GM12878 (cell line): Measurements from ENCODE around the gene MAPK9. TPM values are rescaled to one million over a fixed set of nuclear protein-coding genes. Genes with fewer than 3 reads are reported as not detected.
A peak's percentile ranks its signal among the peaks of the same experiment; 100 is the strongest.

Experiments used
- ATAC-seq: fragments of 200-7000 bp; cut with Tn5 transposase; 3 replicates; pipeline ENCODE4 v1.9.1; 2020; ENCODE audit warnings: mild to moderate bottlenecking, moderate library complexity
- BruUV-seq: library from RNA; stranded (reverse); fragments of 400-500 nt; replicated peaks from 2 replicates; lab custom pipeline; 2021; lab: Mats Ljungman, UMichigan
- CTCF ChIA-PET: fragments of 300-600 bp; sonication (Branson Sonifier 250); formaldehyde crosslinking; extraction: SDS; loops from one replicate; lab custom pipeline; 2021; ENCODE audit warnings: inconsistent platforms; lab: Yijun Ruan, JAX
- POLR2A ChIA-PET: fragments of 350-600 bp; formaldehyde crosslinking; extraction: SDS; loops from one replicate; lab custom pipeline; 2021; ENCODE audit warnings: inconsistent platforms; lab: Charles Lee
- RAD21 ChIA-PET: fragments of 300-600 bp; sonication (Branson Sonifier 250); formaldehyde crosslinking; loops from one replicate; lab custom pipeline; 2023; ENCODE audit warnings: antibody characterized with exemption; ENCODE audit not compliant: unreplicated experiment; lab: Charles Lee
- SMC1A ChIA-PET: fragments of 300-600 bp; sonication (Branson Sonifier 250); formaldehyde crosslinking; loops from one replicate; lab custom pipeline; 2023; ENCODE audit not compliant: unreplicated experiment, uncharacterized antibody; lab: Charles Lee
- DNase-seq: peaks from one replicate; pipeline ENCODE4 v3.0.0-alpha.2; 2011; ENCODE audit warnings: low read depth, low spot score
- FAIRE-seq: peaks from 3 replicates; lab custom pipeline; 2011; peaks lifted over from hg19 to GRCh38; lab: Jason Lieb, UNC
- H2AFZ ChIP-seq: 2 replicates; pipeline ENCODE4 v1.6.0; 2011; ENCODE audit warnings: low read depth, low read length, control low read depth; ENCODE audit not compliant: control insufficient read depth
- H3K27ac ChIP-seq: 2 replicates; pipeline ENCODE4 v1.5.1; 2011; ENCODE audit warnings: control low read depth; ENCODE audit not compliant: control insufficient read depth, insufficient read depth
- H3K27me3 ChIP-seq, 2 experiments: replicated peaks in 1 of 2; 2 replicates each; pipeline versions ENCODE4 v1.6.0 to v1.6.1; 2011; ENCODE audit warnings: low read length in 1 of 2; ENCODE audit not compliant: control insufficient read depth in 2 of 2, insufficient read depth in 2 of 2
- H3K36me3 ChIP-seq, 2 experiments: 2 replicates each; pipeline ENCODE4 v1.5.1; 2011; ENCODE audit warnings: low read length in 1 of 2; ENCODE audit not compliant: control insufficient read depth in 2 of 2, insufficient read depth in 2 of 2
- H3K4me1 ChIP-seq: 2 replicates; pipeline ENCODE4 v1.6.1; 2011; ENCODE audit warnings: mild to moderate bottlenecking, low read length, moderate library complexity, mixed read lengths; ENCODE audit not compliant: control insufficient read depth, insufficient read depth
- H3K4me2 ChIP-seq: 2 replicates; pipeline ENCODE4 v1.6.0; 2011; ENCODE audit warnings: control low read depth; ENCODE audit not compliant: control insufficient read depth, insufficient read depth
- H3K4me3 ChIP-seq: fragments of 200-600 bp; sonication (generic); 2 replicates; pipeline ENCODE4 v1.5.1; 2016
- H3K79me2 ChIP-seq: 2 replicates; pipeline ENCODE4 v1.6.0; 2011; ENCODE audit warnings: low read length; ENCODE audit not compliant: control insufficient read depth, insufficient read depth
- H3K9ac ChIP-seq: 2 replicates; pipeline ENCODE4 v1.8.0; 2011; ENCODE audit warnings: low read length, control low read depth, mixed read lengths; ENCODE audit not compliant: control insufficient read depth, insufficient read depth
- H3K9me3 ChIP-seq: replicated peaks from 3 replicates; pipeline ENCODE4 v1.5.1; 2011; ENCODE audit warnings: mild to moderate bottlenecking, low read length; ENCODE audit not compliant: control insufficient read depth, insufficient read depth
- H4K20me1 ChIP-seq: 2 replicates; pipeline ENCODE4 v1.6.0; 2011; ENCODE audit not compliant: control insufficient read depth, insufficient read depth
- ETV6 ChIP-seq, 2 experiments: fragments of 450-650 bp in 1 of 2; IDR thresholded peaks in 1 of 2; conservative IDR thresholded peaks in 1 of 2; 2 replicates each; pipeline ENCODE4 v1.6.1; 2014; ENCODE audit warnings: antibody characterized with exemption in 1 of 2, borderline replicate concordance in 1 of 2, low read depth in 1 of 2, mild to moderate bottlenecking in 1 of 2, moderate library complexity in 1 of 2
- GABPA ChIP-seq: IDR thresholded peaks from 2 replicates; pipeline ENCODE4 v1.6.1; 2014; ENCODE audit warnings: antibody characterized with exemption, low read depth, mild to moderate bottlenecking, inconsistent platforms
- MAX ChIP-seq: IDR thresholded peaks from 2 replicates; pipeline ENCODE4 v1.6.1; 2012; ENCODE audit warnings: low read depth, low read length, improper control_type of control experiment
- NFYA ChIP-seq: IDR thresholded peaks from 2 replicates; pipeline ENCODE4 v1.6.1; 2011; ENCODE audit warnings: low read depth, mild to moderate bottlenecking, low read length, improper control_type of control experiment, borderline replicate concordance
- PAX8 ChIP-seq: fragments of 450-650 bp; IDR thresholded peaks from 2 replicates; pipeline ENCODE4 v1.6.1; 2017; ENCODE audit warnings: mild to moderate bottlenecking, moderate library complexity
- PKNOX1 ChIP-seq: fragments of 450-650 bp; IDR thresholded peaks from 2 replicates; pipeline ENCODE4 v1.6.1; 2016; ENCODE audit warnings: mild to moderate bottlenecking
- POU2F2 ChIP-seq: IDR thresholded peaks from 3 replicates; pipeline ENCODE4 v1.6.1; 2011; ENCODE audit warnings: low read depth, mild to moderate bottlenecking, low read length, borderline replicate concordance
- RAD51 ChIP-seq: fragments of 450-650 bp; IDR thresholded peaks from 2 replicates; pipeline ENCODE4 v1.6.1; 2016; ENCODE audit warnings: moderate library complexity, mild to moderate bottlenecking, inconsistent platforms
- RCOR1 ChIP-seq: conservative IDR thresholded peaks from 2 replicates; pipeline ENCODE4 v1.6.1; 2012; ENCODE audit warnings: low read depth, low read length, improper control_type of control experiment
- ZBTB40 ChIP-seq: fragments of 450-650 bp; IDR thresholded peaks from 2 replicates; pipeline ENCODE4 v1.6.1; 2016; ENCODE audit warnings: mild to moderate bottlenecking, moderate library complexity, borderline replicate concordance
- ZNF274 ChIP-seq: IDR thresholded peaks from one replicate; pipeline ENCODE4 v1.8.0; 2011; ENCODE audit not compliant: insufficient read length, insufficient read depth
- WGBS: methylation state at CpG from one replicate; pipeline ENCODE4 v1.1.6; 2016; ENCODE audit warnings: low lambda C conversion rate; ENCODE audit not compliant: insufficient replicate concordance, insufficient coverage; ENCODE audit errors: missing lambda C conversion rate; 5-methylcytosine and 5-hydroxymethylcytosine counted together
- in situ Hi-C: fragments of 300-500 bp; cut with MboI; formaldehyde crosslinking; loops from 9 replicates; pipeline ENCODE4 v1.14.3; 2018; ENCODE audit warnings: mixed read lengths
- intact Hi-C: fragments of 100-400 bp; cut with micrococcal nuclease; formaldehyde crosslinking; loops from one replicate; pipeline ENCODE4 v1.14.2; 2022; ENCODE audit not compliant: unreplicated experiment
- polyA plus RNA-seq, 11 experiments: library from polyadenylated mRNA; depleted of rRNA in 4 of 11; unstranded in 6 of 11; stranded (reverse) in 5 of 11; fragments of >200 nt; fragmentation: Nextera tagmentation in 4 of 11; fragmentation: Illumina TruSeq in 1 of 11; extraction: Ambion mirVana in 4 of 11; extraction: Trizol in 1 of 11; gene quantifications; 1 replicate in 1 of 11; 2 replicates in 10 of 11; pipeline versions ENCODE4 v1.2.1 to v1.2.3, GENCODE V29; 2011 to 2016; ENCODE audit warnings: inconsistent platforms in 2 of 11, missing spikeins in 2 of 11, low read depth in 1 of 11
- total RNA-seq, 4 experiments: library from RNA; depleted of rRNA in 3 of 4; stranded (reverse); fragments of >200 nt in 3 of 4; fragmentation: Illumina TruSeq in 1 of 4; extraction: Trizol in 1 of 4; gene quantifications; 2 replicates each; pipeline versions ENCODE4 v1.2.1 to v1.2.3, GENCODE V29; 2013 to 2021
- TF ChIP-seq, protein P1 (sequence below): fragments of 450-650 bp; IDR thresholded peaks from 2 replicates; pipeline ENCODE4 v1.6.1; 2017; ENCODE audit warnings: mild to moderate bottlenecking, low read depth, inconsistent platforms; ENCODE audit not compliant: poor library complexity, severe bottlenecking

MAPK9 gene
- total and polyA plus RNA-seq, 10 of the 15 experiments (the other 5 are each of a cell fraction or from before 2014, with no cell fraction given), result 2.1 to 52.9 (median 21.7) TPM

DNA sequence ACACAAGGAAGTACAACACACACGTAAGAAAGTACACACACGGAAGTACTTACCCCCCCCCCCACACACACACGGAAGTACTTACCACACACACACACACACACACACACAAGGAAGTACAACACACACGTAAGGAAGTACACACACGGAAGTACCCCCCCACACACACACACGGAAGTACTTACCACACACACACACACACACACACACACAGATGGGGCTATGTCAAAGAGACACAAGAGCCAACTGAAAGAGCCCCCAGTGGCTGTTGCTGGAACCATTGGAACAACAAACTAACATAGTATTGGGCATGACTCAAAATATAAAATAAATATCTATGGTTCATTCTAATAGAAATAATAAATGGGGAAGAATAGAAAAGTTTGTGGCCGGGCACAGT, 4.9 kb upstream of the MAPK9 start:
- WGBS, result 20% methylated on average over 5 of the region's 7 CpGs
- Histone ChIP-seq H3K4me3 (no peak overlapping the region), H3K9me3 (no peaks in the 10 kb centered on the region), H3K79me2 (no peaks in the 10 kb centered on the region; the same call in none of the 2 replicates), H3K36me3 (no peaks in the 10 kb centered on the region; a peak in 1 of 4 replicates), H3K9ac (no peak overlapping the region), H3K4me2 (no peak overlapping the region), H3K27ac (no peak overlapping the region), H2AFZ (no peak overlapping the region), H4K20me1 (no peaks in the 10 kb centered on the region), H3K27me3 (peaks cover 0 to 3% of the 10 kb centered on the region in 2 experiments; a peak in 1 of 4 replicates), H3K4me1 (peaks cover 3% of the 10 kb centered on the region)
- BruUV-seq, result no TSS peak
- ChIA-PET POLR2A (interaction anchor here (0.7 kb wide), 1 partner anchor 21 kb away, joined by 3 read pairs; no protein-coding TSS in a partner anchor), RAD21 (interaction anchor here (0.6 to 1.3 kb wide), 3 partner anchors 32 to 177 kb away, joined by 3 read pairs; no protein-coding TSS in a partner anchor), SMC1A (interaction anchor here (1.3 kb wide), 1 partner anchor 19 kb away, joined by 7 read pairs; no protein-coding TSS in a partner anchor), CTCF (interaction anchor here (1.0 to 8.8 kb wide), 2 partner anchors 20 to 1410 kb away, joined by 4 to 139 read pairs; no protein-coding TSS in a partner anchor)
- TF ChIP-seq MAX, result no peak
- no peak for TF ChIP-seq POU2F2
- no peak for TF ChIP-seq PAX8
- TF ChIP-seq, protein P1, sequence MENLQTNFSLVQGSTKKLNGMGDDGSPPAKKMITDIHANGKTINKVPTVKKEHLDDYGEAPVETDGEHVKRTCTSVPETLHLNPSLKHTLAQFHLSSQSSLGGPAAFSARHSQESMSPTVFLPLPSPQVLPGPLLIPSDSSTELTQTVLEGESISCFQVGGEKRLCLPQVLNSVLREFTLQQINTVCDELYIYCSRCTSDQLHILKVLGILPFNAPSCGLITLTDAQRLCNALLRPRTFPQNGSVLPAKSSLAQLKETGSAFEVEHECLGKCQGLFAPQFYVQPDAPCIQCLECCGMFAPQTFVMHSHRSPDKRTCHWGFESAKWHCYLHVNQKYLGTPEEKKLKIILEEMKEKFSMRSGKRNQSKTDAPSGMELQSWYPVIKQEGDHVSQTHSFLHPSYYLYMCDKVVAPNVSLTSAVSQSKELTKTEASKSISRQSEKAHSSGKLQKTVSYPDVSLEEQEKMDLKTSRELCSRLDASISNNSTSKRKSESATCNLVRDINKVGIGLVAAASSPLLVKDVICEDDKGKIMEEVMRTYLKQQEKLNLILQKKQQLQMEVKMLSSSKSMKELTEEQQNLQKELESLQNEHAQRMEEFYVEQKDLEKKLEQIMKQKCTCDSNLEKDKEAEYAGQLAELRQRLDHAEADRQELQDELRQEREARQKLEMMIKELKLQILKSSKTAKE, result no peak
- no peak for TF ChIP-seq ZBTB40
- TF ChIP-seq ZNF274, result no peak
- no peak for TF ChIP-seq RCOR1
- 0 out of 2 replicates have a peak, but pooled peaks have one; percentile 24 for TF ChIP-seq GABPA
- no peak for TF ChIP-seq RAD51
- TF ChIP-seq PKNOX1, result no peak
- TF ChIP-seq ETV6 (conservative IDR thresholded peaks at IDR 0.05 in 1 of 2, IDR thresholded peaks at IDR 0.05 in 1 of 2; ENCODE audit: borderline replicate concordance in 1 of 2, low read depth in 1 of 2), result peak in 1 of 2 experiments; percentile 91; a peak in 2 of 4 replicates
- no peak for TF ChIP-seq NFYA
- no peak for FAIRE-seq
- DNase-seq, result no peak
- intact Hi-C loops, result no loop called here
- no peak for ATAC-seq
- in situ Hi-C loops, result no loop called here
